ENCODE data around the gene ZFYVE28.
A peak's percentile ranks its signal among the peaks of the same experiment; 100 is the strongest.

The ZFYVE28 gene

DNA sequence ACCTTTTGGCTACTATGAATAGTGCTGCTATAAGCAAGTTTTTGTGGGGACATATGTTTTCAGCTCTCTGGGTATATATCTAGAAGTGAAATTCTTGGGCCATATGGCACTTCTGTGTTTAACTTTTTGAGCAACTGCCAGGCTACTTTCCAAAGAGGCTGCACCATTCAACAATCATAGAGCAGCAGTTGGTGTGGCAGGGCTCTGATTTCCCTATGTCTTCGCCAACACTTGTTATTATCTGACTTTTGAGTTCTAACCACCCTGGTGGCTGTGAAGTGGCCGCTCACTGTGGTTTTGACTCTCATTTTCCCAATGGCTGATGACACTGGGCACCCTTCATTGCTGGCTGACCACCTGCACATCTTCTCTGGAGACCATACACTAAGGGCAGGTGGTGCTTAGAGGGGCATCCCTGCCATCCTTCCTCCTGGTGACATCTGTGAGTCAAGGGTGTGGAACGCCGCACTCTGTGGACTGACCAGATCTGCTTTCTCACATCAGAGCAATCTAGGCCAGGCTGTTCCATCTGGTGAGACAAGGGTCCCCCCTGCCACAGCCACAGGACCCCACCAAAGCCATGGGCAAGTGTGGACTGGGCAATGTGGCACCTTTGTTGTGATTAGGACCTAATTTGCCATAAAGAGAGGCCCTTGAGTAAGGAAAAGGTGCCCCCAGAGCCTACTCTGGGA is 49.6 kb downstream of the ZFYVE28 start:
- no peak for DNase-seq (ENCODE audit: low read depth in 2 of 2)

DNA sequence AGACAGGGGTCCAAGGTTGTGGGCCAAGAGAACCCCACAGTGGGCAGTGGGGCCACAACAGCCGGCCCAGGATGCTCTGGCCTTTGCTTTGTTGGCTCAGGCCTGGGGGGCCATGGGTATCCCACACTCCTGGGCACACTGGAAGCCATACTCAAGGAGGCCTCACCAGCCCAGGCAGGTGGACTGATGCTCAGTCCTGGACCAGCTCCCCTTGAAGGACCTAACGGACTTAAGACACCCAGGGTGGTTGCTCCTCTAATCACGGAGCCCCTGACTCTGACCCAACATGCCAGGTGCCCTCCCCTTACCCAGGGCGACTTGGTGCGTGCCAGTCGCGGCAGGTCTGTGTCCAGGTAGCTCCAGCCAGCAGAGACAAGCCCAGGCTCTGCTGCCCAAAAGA is 50.8 kb downstream of the ZFYVE28 start:
- no peak for DNase-seq (ENCODE audit: low read depth in 2 of 2)

- DNase-seq (ENCODE audit: low read depth in 2 of 2): no peak
These were observed 51.9 kb downstream of the ZFYVE28 start for GRCh38 chr4:2366252-2367192.

GRCh38 chr4:2365913-2366210 is 52.6 kb downstream of the ZFYVE28 start:
- no peak for DNase-seq (ENCODE audit: low read depth in 2 of 2)

GRCh38 chr4:2365054-2365912 is 53.2 kb downstream of the ZFYVE28 start:
- no peak for DNase-seq (ENCODE audit: low read depth in 2 of 2)

DNA sequence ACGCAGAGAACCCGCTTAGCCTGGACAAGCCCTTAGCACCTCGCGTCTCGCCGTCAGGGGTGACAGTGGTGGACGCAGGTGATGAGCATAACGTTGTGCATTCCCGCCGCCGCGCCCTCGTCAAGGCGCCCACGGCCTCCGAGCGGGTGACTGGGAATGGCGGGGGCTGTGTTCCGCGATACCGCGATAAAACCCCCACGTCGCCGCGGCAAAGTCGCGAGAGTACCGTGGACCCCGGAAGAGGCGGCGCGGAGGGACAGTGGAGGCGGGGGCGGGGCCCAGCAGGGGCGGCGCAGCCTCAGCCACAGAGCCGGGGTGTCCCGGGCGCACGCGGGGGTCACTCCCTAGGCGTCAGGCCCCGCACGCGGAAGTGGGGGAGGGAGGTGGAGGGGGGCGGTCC is 53.8 kb downstream of the ZFYVE28 start:
- peak; percentile 25 to 49 for DNase-seq (ENCODE audit: low read depth in 2 of 2)

DNA sequence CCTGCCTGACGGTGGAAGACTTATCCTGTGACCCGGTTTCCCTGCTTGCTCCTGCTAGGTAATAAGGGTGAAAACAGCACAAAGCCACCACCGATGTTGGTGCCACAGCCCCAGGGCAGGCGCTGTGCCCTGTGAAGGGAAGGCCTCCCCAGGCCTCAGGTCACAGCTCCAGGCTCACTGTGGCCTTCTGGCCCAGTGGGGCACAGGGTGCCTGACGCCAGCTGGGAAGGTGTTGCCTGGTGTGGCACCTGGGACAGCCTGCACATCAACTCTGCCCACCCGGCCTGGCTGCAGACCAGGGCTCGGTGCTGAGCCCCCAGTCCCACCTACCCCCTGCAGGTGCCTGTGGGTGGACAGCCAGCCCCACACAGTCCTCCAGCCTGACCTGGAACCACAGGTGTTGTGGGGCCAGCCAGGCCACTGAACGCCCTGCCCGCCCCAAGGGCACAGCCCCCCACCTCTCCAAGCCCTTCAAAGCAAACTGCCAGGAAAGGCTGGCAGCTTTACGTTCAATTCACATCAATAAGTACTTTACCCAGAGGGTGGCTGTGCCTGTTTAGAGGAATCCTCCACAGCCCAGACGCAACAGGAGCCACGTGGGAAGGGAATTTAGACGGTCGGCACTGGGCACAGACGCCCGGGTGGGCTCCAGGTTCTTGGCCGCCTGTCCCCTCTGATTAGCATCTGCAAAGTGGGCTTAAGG is 54.3 kb downstream of the ZFYVE28 start:
- no peak for DNase-seq (ENCODE audit: low read depth in 2 of 2)

GRCh38 chr4:2363056-2363721 is 55.3 kb downstream of the ZFYVE28 start:
- DNase-seq (ENCODE audit: low read depth in 2 of 2): no peak

GRCh38 chr4:2362266-2363055 is 56.0 kb downstream of the ZFYVE28 start:
- DNase-seq (ENCODE audit: low read depth in 2 of 2): no peak

DNA sequence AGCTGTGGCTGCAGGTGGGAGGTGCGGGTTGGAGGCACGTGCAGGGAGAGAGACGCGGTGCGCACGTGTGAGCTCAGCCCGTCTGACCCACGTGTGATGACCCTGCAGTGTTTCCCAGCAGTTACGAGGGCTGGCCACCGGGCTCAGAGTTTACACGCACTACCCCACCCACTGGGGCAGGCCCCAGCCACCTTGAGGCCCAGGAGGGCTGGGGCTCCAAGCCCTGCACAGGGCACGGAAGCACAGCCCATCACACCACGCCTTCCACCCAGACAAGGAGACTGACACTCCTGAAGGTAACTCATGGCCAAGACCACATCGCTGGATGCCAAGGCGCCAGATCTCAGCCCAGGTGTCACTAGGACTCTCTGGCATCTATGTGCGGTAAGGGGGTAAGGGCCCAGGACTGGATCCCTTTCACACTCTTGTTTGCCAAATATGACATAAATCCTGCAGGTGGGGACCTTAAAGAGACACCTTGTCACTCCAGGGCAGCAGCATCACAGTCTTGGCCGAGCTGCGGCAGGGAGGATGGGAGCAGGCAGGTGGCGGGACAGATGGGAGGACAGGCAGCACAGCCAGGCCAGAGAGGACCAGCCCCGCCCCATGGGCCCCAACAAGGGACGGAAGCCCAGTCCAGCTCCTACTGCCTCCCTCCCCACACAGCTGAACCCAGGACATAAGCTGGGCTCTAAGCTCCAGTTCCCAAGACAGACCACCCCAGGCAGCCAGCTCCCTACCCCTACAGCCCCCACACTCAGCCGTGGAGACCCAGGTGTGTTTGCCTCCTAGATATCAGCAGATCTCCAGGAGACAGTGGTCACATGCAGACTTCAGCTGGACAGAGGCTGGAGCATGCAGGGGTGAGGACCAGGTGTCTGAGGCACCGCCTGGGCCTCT is 56.8 kb downstream of the ZFYVE28 start:
- no peak for DNase-seq (ENCODE audit: low read depth in 2 of 2)

DNA sequence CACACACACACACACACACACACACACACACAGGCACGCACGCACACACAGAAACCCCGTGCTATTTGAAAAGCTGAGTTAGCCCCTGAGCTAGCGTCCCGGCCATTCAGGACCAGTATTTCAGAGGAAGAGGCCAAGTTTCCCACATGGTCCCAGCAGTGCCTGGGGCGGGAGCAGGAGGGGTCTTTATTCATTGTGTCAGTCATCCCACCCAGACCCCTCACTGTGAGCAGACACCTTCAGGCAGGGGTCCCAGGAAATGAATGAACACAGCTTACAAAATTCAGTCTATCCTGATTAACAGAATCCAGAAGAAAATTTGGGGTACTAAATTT is 58.1 kb downstream of the ZFYVE28 start:
- DNase-seq (ENCODE audit: low read depth in 2 of 2): no peak

DNA sequence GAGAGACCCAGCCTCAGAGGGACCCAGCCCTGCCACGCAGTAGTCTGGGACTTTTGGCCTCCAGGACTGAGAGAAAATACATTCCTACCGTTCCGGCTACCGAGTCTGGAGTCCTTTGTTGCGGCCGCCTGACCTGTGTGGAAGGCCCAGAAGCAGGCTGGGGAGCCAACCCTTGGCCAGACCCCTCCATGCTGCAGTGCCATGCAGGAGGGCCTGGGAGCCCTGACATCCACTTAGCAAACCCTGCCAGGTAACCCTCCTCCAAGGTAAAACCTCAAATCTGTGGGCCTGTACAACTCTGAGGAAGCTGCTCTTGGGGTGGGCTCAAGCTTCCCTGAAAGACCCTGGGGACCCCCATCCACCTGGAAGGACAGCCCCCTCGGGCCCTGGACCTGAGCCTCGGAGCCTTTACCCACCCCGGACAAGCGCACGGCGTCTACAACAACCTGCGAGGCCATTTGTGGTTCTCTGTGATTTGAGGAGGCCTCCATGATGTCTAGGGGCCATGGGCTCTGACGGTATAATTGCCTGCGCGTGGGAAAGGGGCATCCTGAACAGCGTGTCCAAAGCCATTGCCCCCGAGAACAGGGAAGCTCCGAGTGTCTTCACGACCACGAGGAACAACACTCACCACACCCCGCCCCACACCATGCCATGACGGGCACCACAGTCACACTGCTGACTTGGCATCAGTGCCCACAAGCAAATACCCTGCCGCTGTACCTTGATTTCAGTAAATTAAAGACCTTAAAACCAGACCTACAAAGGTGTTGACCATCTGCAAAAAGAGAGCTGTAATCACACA is 58.7 kb downstream of the ZFYVE28 start:
- no peak for DNase-seq (ENCODE audit: low read depth in 2 of 2)

DNA sequence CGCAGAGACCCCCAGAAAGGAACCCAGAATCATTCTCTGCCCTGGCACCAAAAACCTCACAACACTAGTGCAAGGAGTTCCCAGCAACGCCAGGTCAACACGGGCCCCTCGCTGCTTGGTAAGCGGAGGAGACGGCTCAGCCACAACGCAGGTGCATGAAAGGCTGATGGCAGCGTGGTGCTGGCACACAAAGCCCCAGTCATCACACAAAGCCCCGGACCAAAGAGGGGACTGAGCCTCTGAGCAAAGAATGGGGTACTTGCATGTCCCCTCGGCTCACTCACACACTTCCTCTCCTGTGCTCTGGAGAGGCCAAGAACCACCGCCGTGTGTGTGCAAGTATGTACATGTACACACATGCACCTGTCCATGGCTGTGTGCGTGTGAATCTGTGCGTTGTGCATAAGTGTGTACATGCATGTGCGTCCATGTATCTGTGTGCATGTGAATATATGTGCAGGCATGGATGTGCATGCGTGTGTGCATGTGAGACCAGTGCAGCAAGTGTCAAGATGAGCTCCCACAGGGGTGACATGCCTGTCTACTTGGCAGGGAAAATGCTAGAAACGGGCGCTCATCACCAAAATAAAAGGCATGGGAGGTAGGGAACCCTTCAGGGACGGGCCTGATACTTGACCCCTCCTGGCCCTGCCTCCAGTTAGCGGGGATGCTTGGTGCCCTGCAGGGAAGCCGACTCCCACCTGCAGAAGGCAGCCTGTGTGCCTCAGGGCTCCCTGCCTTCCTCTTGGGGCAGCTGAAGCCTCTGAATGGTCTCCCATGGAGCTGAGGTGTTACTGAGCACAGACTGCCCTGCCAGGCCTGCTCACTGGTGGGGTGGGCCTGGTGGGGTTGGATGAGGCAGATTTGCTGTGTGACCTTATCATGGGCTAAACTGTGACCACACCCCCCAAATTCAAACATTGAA is 60.4 kb downstream of the ZFYVE28 start:
- no peak for DNase-seq (ENCODE audit: low read depth in 2 of 2)

GRCh38 chr4:2356123-2357069 is 62.0 kb downstream of the ZFYVE28 start:
- DNase-seq (ENCODE audit: low read depth in 2 of 2): no peak

- no peak for DNase-seq (ENCODE audit: low read depth in 2 of 2)
These were observed 63.7 kb downstream of the ZFYVE28 start for GRCh38 chr4:2354760-2355159.

DNA sequence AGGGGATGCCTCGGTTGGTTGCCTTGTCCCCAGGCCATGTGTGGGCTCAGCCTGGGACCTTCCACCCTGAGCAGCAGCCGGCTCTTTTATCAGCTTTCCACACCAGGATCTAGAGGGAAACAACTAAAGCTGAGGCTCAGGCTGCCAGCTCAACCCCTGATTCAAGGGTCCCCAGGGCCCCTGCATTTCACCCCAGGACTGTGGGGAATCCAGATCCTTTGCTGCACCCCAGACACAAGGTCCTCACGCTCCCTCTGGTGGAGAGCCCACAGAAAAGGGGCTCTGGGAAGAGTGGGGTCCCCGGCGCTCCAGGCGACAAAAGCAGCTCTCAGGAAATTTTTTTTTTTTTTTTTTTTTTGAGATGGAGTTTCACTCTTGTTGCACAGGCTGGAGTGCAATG is 64.3 kb downstream of the ZFYVE28 start:
- no peak for DNase-seq (ENCODE audit: low read depth in 2 of 2)
